Neural cell (in vitro differentiated cells): ENCODE data around the gene MRTFB. TPM values are rescaled to one million over a fixed set of nuclear protein-coding genes. Genes with fewer than 3 reads are reported as not detected.

Experiments used
- H2AFZ ChIP-seq: fragments of 200-600, 300-800 bp; sonication (generic), shearing (Covaris generic); 2 replicates; pipeline ENCODE4 v1.6.0; 2014; ENCODE audit warnings: low read depth, mild to moderate bottlenecking, antibody characterized with exemption, low read length, moderate library complexity
- H3F3A ChIP-seq: fragments of 200-600 bp; shearing (Covaris generic); 2 replicates; pipeline ENCODE4 v1.6.1; 2016; ENCODE audit warnings: mild to moderate bottlenecking, moderate library complexity, mixed read lengths, antibody characterized with exemption, low read length; ENCODE audit not compliant: insufficient read depth, poor library complexity, severe bottlenecking
- H3K27ac ChIP-seq: fragments of 200-600, 300-800 bp; sonication (generic), shearing (Covaris generic); 2 replicates; pipeline ENCODE4 v1.5.1; 2014; ENCODE audit warnings: mild to moderate bottlenecking, low read length, moderate library complexity
- H3K27me3 ChIP-seq: fragments of 300-800, 200-600 bp; sonication (generic), shearing (Covaris generic); 2 replicates; pipeline ENCODE4 v1.6.0; 2014; ENCODE audit warnings: mild to moderate bottlenecking, low read depth, low read length, moderate library complexity; ENCODE audit not compliant: insufficient read depth
- H3K36me3 ChIP-seq: fragments of 300-800, 200-600 bp; sonication (generic), shearing (Covaris generic); 2 replicates; pipeline ENCODE4 v1.5.1; 2014; ENCODE audit warnings: mild to moderate bottlenecking, antibody characterized with exemption, low read length, moderate library complexity; ENCODE audit not compliant: insufficient read depth
- H3K4me2 ChIP-seq: fragments of 300-800, 200-600 bp; sonication (generic), shearing (Covaris generic); 2 replicates; pipeline ENCODE4 v1.6.0; 2014; ENCODE audit warnings: mild to moderate bottlenecking, low read length
- H3K4me3 ChIP-seq: fragments of 300-800, 200-600 bp; sonication (generic), shearing (Covaris generic); 2 replicates; pipeline ENCODE4 v1.5.1; 2014; ENCODE audit warnings: mild to moderate bottlenecking, low read length, moderate library complexity
- H3K79me2 ChIP-seq: fragments of 200-600 bp; shearing (Covaris generic); replicated peaks from 2 replicates; pipeline ENCODE4 v1.6.0; 2014; ENCODE audit warnings: mild to moderate bottlenecking, low read length, moderate library complexity; ENCODE audit not compliant: insufficient read depth
- H3K9ac ChIP-seq: fragments of 300-800, 200-600 bp; sonication (generic), shearing (Covaris generic); 2 replicates; pipeline ENCODE4 v1.6.1; 2016; ENCODE audit warnings: mild to moderate bottlenecking, low read length, mixed read lengths
- H3K9me2 ChIP-seq: fragments of 200-600 bp; shearing (Covaris generic); 2 replicates; pipeline ENCODE4 v1.6.1; 2016; ENCODE audit warnings: mild to moderate bottlenecking, low read length, mixed read lengths; ENCODE audit not compliant: insufficient read depth
- H3K9me3 ChIP-seq: fragments of 200-600, 300-800 bp; sonication (generic), shearing (Covaris generic); 2 replicates; pipeline ENCODE4 v1.6.1; 2016; ENCODE audit warnings: mild to moderate bottlenecking, mixed run types, low read length, moderate library complexity, mixed read lengths
- H4K20me1 ChIP-seq: fragments of 200-600 bp; shearing (Covaris generic); 2 replicates; pipeline ENCODE4 v1.6.1; 2016; ENCODE audit warnings: mild to moderate bottlenecking, mixed run types; ENCODE audit not compliant: insufficient read depth
- EP300 ChIP-seq: fragments of 450-650 bp; conservative IDR thresholded peaks from 2 replicates; pipeline ENCODE4 v1.6.1; 2014; ENCODE audit warnings: antibody characterized with exemption, mild to moderate bottlenecking, moderate library complexity; ENCODE audit not compliant: poor library complexity, severe bottlenecking
- EZH2 ChIP-seq: fragments of 200-600, 300-800 bp; shearing (Covaris generic), sonication (generic); IDR thresholded peaks from 2 replicates; pipeline ENCODE4 v1.6.1; 2014; ENCODE audit warnings: antibody characterized with exemption, low read length, borderline replicate concordance, mild to moderate bottlenecking; ENCODE audit not compliant: insufficient read depth, poor library complexity, severe bottlenecking
- MXI1 ChIP-seq: fragments of 450-650 bp; conservative IDR thresholded peaks from 2 replicates; pipeline ENCODE4 v1.6.1; 2014; ENCODE audit warnings: antibody characterized with exemption, mild to moderate bottlenecking; ENCODE audit not compliant: poor library complexity, severe bottlenecking
- POLR2AphosphoS5 ChIP-seq: IDR thresholded peaks from 2 replicates; pipeline ENCODE4 v1.6.1; 2012
- RAD21 ChIP-seq: fragments of 450-650 bp; conservative IDR thresholded peaks from 2 replicates; pipeline ENCODE4 v1.6.1; 2014; ENCODE audit warnings: antibody characterized with exemption, mild to moderate bottlenecking, moderate library complexity
- SMC3 ChIP-seq: fragments of 450-650 bp; conservative IDR thresholded peaks from 2 replicates; pipeline ENCODE4 v1.6.1; 2014; ENCODE audit warnings: antibody characterized with exemption, mild to moderate bottlenecking, moderate library complexity; ENCODE audit not compliant: poor library complexity
- TAF1 ChIP-seq: IDR thresholded peaks from 2 replicates; pipeline ENCODE4 v1.6.1; 2012; ENCODE audit warnings: low read depth
- polyA plus RNA-seq: library from polyadenylated mRNA; depleted of rRNA; stranded (reverse); fragments of >200 nt; gene quantifications from 2 replicates; pipeline ENCODE4 v1.2.3, GENCODE V29; 2014
- TF ChIP-seq, protein P1 (sequence below): fragments of 450-650 bp; IDR thresholded peaks from 2 replicates; pipeline ENCODE4 v1.5.1; 2014; ENCODE audit warnings: antibody characterized with exemption, mild to moderate bottlenecking, moderate library complexity; ENCODE audit not compliant: poor library complexity, severe bottlenecking
- TF ChIP-seq, protein P2 (sequence below): IDR thresholded peaks from 2 replicates; pipeline ENCODE4 v1.6.1; 2012; ENCODE audit warnings: borderline replicate concordance

MRTFB gene
- polyA plus RNA-seq, 1 donor from 2014 or later, result 18.6 TPM

DNA sequence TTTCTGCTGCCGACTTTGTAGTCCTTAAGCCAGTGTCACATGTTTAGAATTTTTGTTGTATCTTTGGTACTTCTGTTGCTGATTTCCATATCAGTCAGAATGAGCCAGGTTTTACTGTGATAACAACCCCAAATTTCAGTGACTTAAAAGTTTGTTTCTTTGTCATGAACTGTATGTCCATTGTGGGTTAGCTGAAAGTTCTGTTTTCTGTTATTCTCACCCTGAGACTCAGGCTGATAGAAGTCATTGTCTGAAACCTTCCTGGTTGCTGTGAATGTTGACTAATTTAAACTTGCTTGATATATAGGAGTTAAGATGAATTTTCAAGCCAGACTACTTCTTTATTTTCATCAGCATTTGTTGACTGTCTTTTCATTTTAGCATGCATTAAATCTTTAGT is 68.8 kb downstream of the MRTFB start:
- Histone ChIP-seq H3K27ac (no peak overlapping the region), H4K20me1 (no peaks in the 10 kb centered on the region), H3K4me2 (no peak overlapping the region), H3K9me2 (no peaks in the 10 kb centered on the region), H3K9me3 (no peaks in the 10 kb centered on the region), H3K79me2 (peaks cover 3% of the 10 kb centered on the region), H3F3A (no peaks in the 10 kb centered on the region), H3K9ac (no peak overlapping the region), H3K4me3 (no peak overlapping the region), H3K27me3 (no peaks in the 10 kb centered on the region), H2AFZ (no peak overlapping the region), H3K36me3 (no peaks in the 10 kb centered on the region)
- TF ChIP-seq, protein P1, sequence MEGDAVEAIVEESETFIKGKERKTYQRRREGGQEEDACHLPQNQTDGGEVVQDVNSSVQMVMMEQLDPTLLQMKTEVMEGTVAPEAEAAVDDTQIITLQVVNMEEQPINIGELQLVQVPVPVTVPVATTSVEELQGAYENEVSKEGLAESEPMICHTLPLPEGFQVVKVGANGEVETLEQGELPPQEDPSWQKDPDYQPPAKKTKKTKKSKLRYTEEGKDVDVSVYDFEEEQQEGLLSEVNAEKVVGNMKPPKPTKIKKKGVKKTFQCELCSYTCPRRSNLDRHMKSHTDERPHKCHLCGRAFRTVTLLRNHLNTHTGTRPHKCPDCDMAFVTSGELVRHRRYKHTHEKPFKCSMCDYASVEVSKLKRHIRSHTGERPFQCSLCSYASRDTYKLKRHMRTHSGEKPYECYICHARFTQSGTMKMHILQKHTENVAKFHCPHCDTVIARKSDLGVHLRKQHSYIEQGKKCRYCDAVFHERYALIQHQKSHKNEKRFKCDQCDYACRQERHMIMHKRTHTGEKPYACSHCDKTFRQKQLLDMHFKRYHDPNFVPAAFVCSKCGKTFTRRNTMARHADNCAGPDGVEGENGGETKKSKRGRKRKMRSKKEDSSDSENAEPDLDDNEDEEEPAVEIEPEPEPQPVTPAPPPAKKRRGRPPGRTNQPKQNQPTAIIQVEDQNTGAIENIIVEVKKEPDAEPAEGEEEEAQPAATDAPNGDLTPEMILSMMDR, result no peak
- no peak for TF ChIP-seq RAD21
- no peak for TF ChIP-seq EP300
- no peak for TF ChIP-seq SMC3
- TF ChIP-seq, protein P2, sequence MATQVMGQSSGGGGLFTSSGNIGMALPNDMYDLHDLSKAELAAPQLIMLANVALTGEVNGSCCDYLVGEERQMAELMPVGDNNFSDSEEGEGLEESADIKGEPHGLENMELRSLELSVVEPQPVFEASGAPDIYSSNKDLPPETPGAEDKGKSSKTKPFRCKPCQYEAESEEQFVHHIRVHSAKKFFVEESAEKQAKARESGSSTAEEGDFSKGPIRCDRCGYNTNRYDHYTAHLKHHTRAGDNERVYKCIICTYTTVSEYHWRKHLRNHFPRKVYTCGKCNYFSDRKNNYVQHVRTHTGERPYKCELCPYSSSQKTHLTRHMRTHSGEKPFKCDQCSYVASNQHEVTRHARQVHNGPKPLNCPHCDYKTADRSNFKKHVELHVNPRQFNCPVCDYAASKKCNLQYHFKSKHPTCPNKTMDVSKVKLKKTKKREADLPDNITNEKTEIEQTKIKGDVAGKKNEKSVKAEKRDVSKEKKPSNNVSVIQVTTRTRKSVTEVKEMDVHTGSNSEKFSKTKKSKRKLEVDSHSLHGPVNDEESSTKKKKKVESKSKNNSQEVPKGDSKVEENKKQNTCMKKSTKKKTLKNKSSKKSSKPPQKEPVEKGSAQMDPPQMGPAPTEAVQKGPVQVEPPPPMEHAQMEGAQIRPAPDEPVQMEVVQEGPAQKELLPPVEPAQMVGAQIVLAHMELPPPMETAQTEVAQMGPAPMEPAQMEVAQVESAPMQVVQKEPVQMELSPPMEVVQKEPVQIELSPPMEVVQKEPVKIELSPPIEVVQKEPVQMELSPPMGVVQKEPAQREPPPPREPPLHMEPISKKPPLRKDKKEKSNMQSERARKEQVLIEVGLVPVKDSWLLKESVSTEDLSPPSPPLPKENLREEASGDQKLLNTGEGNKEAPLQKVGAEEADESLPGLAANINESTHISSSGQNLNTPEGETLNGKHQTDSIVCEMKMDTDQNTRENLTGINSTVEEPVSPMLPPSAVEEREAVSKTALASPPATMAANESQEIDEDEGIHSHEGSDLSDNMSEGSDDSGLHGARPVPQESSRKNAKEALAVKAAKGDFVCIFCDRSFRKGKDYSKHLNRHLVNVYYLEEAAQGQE, result no peak
- TF ChIP-seq MXI1, result no peak
- TF ChIP-seq POLR2AphosphoS5, result no peak
- TF ChIP-seq EZH2, result no peak
- no peak for TF ChIP-seq TAF1

DNA sequence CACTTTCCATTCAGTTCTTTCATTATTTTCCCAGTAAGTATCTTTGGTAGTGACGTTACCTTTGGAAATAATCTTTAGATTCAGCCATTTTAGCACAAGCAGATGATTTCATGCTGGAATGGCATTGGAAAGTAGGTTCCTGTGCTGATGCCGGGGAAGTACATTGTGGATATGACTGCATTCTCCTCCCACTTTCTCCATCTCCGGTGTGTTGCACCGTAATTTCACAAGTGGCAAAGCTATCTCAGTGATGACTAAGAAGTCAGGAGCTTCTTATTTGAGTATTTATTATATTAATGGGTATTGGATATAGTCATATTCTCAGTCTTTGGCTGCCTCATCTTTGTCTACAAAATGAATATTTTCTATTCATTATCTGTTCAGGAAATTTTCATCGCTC is 69.8 kb downstream of the MRTFB start:
- H3K79me2 ChIP-seq, result peaks cover 3% of the 10 kb centered on the region
- no peak overlapping the region for H3K4me3 ChIP-seq
- no peaks in the 10 kb centered on the region for H3F3A ChIP-seq
- no peaks in the 10 kb centered on the region for H3K27me3 ChIP-seq
- H3K9me3 ChIP-seq, result no peaks in the 10 kb centered on the region
- H3K9me2 ChIP-seq, result no peaks in the 10 kb centered on the region
- H4K20me1 ChIP-seq, result no peaks in the 10 kb centered on the region
- TF ChIP-seq, protein P2, result no peak
- TF ChIP-seq TAF1 (no peak), EZH2 (no peak), RAD21 (no peak), EP300 (no peak), SMC3 (no peak), POLR2AphosphoS5 (no peak), MXI1 (no peak)
- TF ChIP-seq, protein P1, result no peak
- H3K27ac ChIP-seq, result no peak overlapping the region
- no peaks in the 10 kb centered on the region for H3K36me3 ChIP-seq
- H3K9ac ChIP-seq, result no peak overlapping the region
- no peak overlapping the region for H2AFZ ChIP-seq
- H3K4me2 ChIP-seq, result no peak overlapping the region
